NCI-H526 (cell line): ENCODE measurements around the gene TMC3.

Experiments used
- DNase-seq, 2 experiments: peaks; one replicate each; lab custom pipeline; 2025; lab: John Stamatoyannopoulos, UW

Gene TMC3

GRCh38 chr15:81297603-81298575 lies 76.1 kb downstream of the TMC3 start:
- no peak for DNase-seq

- no peak for DNase-seq
These were observed 76.9 kb downstream of the TMC3 start for GRCh38 chr15:81297147-81297572.

- no peak for DNase-seq
These were observed 77.3 kb downstream of the TMC3 start for GRCh38 chr15:81296673-81297072.

- DNase-seq: no peak
These were observed 77.8 kb downstream of the TMC3 start for GRCh38 chr15:81296186-81296585.

- DNase-seq: no peak
These were observed 78.4 kb downstream of the TMC3 start for GRCh38 chr15:81295486-81296121.

- peak; percentile 78 to 80 for DNase-seq
These were observed 79.5 kb downstream of the TMC3 start for GRCh38 chr15:81294516-81294880.

GRCh38 chr15:81293728-81294515 lies 80.1 kb downstream of the TMC3 start:
- DNase-seq: no peak

- DNase-seq: no peak
These were observed 81.5 kb downstream of the TMC3 start for GRCh38 chr15:81292523-81293001.

GRCh38 chr15:81291916-81292522 lies 82.0 kb downstream of the TMC3 start:
- DNase-seq: no peak

GRCh38 chr15:81289910-81290309 lies 84.1 kb downstream of the TMC3 start:
- DNase-seq: no peak

GRCh38 chr15:81288616-81289015 lies 85.4 kb downstream of the TMC3 start:
- no peak for DNase-seq

GRCh38 chr15:81288040-81288439 lies 86.0 kb downstream of the TMC3 start:
- DNase-seq: no peak

- no peak for DNase-seq
These were observed 87.3 kb downstream of the TMC3 start for GRCh38 chr15:81286621-81287121.

- no peak for DNase-seq
These were observed 88.6 kb downstream of the TMC3 start for GRCh38 chr15:81285461-81285860.

GRCh38 chr15:81284256-81285031 lies 89.6 kb downstream of the TMC3 start:
- DNase-seq: no peak

GRCh38 chr15:81282911-81283310 lies 91.1 kb downstream of the TMC3 start:
- DNase-seq: no peak

- no peak for DNase-seq
These were observed 91.5 kb downstream of the TMC3 start for GRCh38 chr15:81282606-81282895.

- DNase-seq: no peak
These were observed 92.0 kb downstream of the TMC3 start for GRCh38 chr15:81281766-81282605.

- no peak for DNase-seq
These were observed 92.6 kb downstream of the TMC3 start for GRCh38 chr15:81281456-81281735.
